Ascending aorta (tissue), 2 donors: Measurements from ENCODE around the gene RASD2. TPM values are rescaled to one million over a fixed set of nuclear protein-coding genes. Genes with fewer than 3 reads are reported as not detected.
"Not testable (repeated sequence)": the region's sequence is repeated elsewhere in the genome, so short reads cannot be mapped to it uniquely, and the experiment has no call there.

Experiments used
- DNase-seq, 2 donors: peaks; one replicate each; pipeline ENCODE4 v3.0.0-alpha.2; 2019; ENCODE audit warnings: low spot score in 2 of 2
- H3K27ac ChIP-seq, 2 donors: fragments of 200-600 bp; sonication (generic); one replicate each; pipeline ENCODE4 v1.5.1; 2016 to 2017; ENCODE audit warnings: mild to moderate bottlenecking in 1 of 2
- H3K27me3 ChIP-seq: fragments of 200-600 bp; sonication (generic); one replicate; pipeline ENCODE4 v1.5.1; 2017
- H3K36me3 ChIP-seq, 2 donors: fragments of 200-600 bp; sonication (generic); one replicate each; pipeline ENCODE4 v1.5.1; 2016
- H3K4me1 ChIP-seq, 2 donors: fragments of 200-600 bp; sonication (generic); one replicate each; pipeline ENCODE4 v1.5.1; 2016 to 2017; ENCODE audit warnings: mild to moderate bottlenecking in 1 of 2
- H3K4me3 ChIP-seq, 2 donors: fragments of 200-600 bp; sonication (generic); one replicate each; pipeline ENCODE4 v1.5.1; 2016 to 2017; ENCODE audit warnings: mild to moderate bottlenecking in 1 of 2
- H3K9me3 ChIP-seq, 2 donors: fragments of 200-600 bp; sonication (generic); one replicate each; pipeline ENCODE4 v1.5.1; 2016
- CTCF ChIP-seq, 3 experiments: fragments of 200-600 bp in 2 of 3; fragments of 450-650 bp in 1 of 3; sonication (generic) in 2 of 3; IDR thresholded peaks; one replicate each; pipeline ENCODE4 v1.5.1; 2016 to 2019; ENCODE audit warnings: antibody characterized with exemption in 3 of 3, mild to moderate bottlenecking in 1 of 3, moderate library complexity in 1 of 3
- intact Hi-C: fragments of 100-400 bp; cut with DNase I; formaldehyde crosslinking; loops from one replicate; pipeline ENCODE4 v1.15.1; 2023
- total RNA-seq: library from RNA; depleted of rRNA; stranded (reverse); fragments of >200 nt; gene quantifications from one replicate; pipeline ENCODE4 v1.1.0, GENCODE V29; 2016

RASD2 gene
- total RNA-seq, 1 donor from 2014 or later: 6.6 TPM

DNA sequence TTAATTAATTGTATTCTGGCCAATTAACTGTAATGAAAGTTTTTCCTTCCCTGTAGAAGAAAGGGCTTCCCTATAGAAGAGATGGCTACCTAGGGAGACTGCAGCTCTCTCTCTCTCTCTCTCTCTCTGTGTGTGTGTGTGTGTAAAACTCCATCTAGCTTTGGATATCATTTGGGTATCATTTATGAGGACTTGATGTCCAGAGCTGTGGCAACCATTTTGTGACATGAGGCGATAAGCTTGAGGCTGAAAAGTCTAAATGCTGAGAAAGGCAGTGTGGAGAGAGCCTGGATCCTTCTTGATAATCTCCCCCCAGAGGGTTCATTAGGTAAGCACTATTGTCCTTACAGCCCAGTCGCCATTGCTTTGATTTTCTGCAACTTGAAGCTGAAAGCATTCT lies 30.7 kb upstream of the RASD2 start:
- Histone ChIP-seq H3K27me3 (no peaks in the 10 kb centered on the region), H3K4me3 (no peak overlapping the region), H3K27ac (no peak overlapping the region), H3K9me3 (no peaks in the 10 kb centered on the region), H3K36me3 (no peaks in the 10 kb centered on the region), H3K4me1 (no peaks in the 10 kb centered on the region)
- intact Hi-C loops: no loop called here
- no peak for DNase-seq
- TF ChIP-seq CTCF (IDR thresholded peaks at IDR 0.05): no peak

DNA sequence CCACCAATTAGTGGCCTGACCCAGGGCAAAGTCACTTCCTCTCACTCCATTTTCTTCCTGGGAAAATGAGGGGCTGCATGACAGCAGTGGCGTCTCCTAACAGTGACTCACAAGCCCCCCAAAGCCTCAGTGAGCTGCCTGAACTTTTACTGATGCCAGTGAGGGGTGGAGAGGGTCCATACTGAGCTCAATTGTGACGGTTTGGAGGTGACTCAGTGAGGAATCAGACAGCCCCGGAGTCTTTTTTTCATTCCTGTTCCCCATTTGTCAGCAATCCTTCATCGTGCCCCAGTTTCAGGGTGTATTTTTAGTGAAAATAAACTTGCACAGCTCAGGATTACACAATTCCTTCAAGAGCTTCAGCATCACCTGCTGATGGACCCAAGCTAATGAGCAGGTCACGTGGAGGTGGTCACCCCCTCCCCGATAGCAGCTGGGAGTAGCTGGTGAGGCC lies 30.1 kb upstream of the RASD2 start:
- Histone ChIP-seq H3K4me1 (no peaks in the 10 kb centered on the region), H3K9me3 (no peaks in the 10 kb centered on the region), H3K27ac (no peak overlapping the region), H3K27me3 (no peaks in the 10 kb centered on the region), H3K4me3 (no peak overlapping the region), H3K36me3 (no peaks in the 10 kb centered on the region)
- DNase-seq: no peak
- intact Hi-C loops: no loop called here
- no peak for TF ChIP-seq CTCF (IDR thresholded peaks at IDR 0.05)

- intact Hi-C loops: no loop called here
These were observed 29.7 kb upstream of the RASD2 start for GRCh38 chr22:35510951-35511350.

GRCh38 chr22:35514366-35514765 lies 26.3 kb upstream of the RASD2 start:
- Histone ChIP-seq H3K27me3 (no peaks in the 10 kb centered on the region), H3K4me3 (no peak overlapping the region), H3K27ac (no peak overlapping the region), H3K4me1 (no peaks in the 10 kb centered on the region), H3K9me3 (no peaks in the 10 kb centered on the region), H3K36me3 (no peaks in the 10 kb centered on the region)
- intact Hi-C loops: no loop called here
- DNase-seq: no peak
- TF ChIP-seq CTCF (IDR thresholded peaks at IDR 0.05): no peak

More at GRCh38 chr22:35510951-35511350, 29.7 kb upstream of the RASD2 start:
- no peak for DNase-seq
- no peak for TF ChIP-seq CTCF (IDR thresholded peaks at IDR 0.05)
- H3K4me3 ChIP-seq: no peak overlapping the region
- no peaks in the 10 kb centered on the region for H3K9me3 ChIP-seq
- no peak overlapping the region for H3K27ac ChIP-seq
- no peaks in the 10 kb centered on the region for H3K36me3 ChIP-seq
- no peaks in the 10 kb centered on the region for H3K27me3 ChIP-seq
- no peaks in the 10 kb centered on the region for H3K4me1 ChIP-seq

DNA sequence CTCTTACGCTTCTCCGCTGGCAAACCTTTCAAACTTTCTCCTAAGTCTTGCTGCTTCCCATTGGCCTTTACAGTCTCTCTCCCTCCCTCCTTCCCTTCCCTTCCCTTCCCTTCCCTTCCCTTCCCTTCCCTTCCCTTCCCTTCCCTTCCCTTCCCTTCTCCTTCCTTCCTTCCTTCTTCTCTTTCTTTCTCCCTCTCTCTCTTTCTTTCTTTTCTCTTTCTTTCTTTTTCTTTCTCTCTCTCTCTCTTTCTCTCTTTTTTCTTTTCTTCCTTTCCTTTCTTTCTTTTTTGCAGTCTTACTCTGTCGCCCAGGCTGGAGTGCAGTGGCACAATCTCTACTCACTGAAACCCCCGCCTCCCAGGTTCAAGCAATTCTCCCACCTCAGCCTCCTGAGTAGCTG lies 24.7 kb upstream of the RASD2 start:
- H3K36me3 ChIP-seq, H3K27ac ChIP-seq, H3K4me1 ChIP-seq, intact Hi-C loops, H3K4me3 ChIP-seq, DNase-seq, H3K9me3 ChIP-seq, H3K27me3 ChIP-seq: not testable (repeated sequence)

DNA sequence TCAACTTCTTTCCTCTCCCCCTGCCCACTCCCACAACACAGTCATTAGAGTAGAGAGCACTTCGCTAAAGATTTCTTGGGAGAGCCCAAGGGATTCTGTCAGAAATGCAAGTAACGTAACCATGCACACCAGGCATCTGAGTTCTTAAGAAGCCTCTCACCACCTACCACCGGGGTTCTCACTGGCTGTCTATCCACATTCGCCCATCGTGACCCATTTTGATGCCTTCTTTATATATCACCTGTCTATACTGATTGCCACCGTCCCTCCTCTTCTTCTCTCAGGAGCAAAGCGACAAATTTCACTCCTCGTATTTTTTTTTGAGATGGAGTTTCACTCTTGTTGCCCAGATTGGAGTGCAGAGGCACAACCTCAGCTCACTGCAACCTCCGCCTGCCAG lies 23.9 kb upstream of the RASD2 start:
- intact Hi-C loops: no loop called here
- Histone ChIP-seq H3K27ac (no peak overlapping the region), H3K9me3 (no peaks in the 10 kb centered on the region), H3K36me3 (no peaks in the 10 kb centered on the region), H3K4me3 (no peak overlapping the region), H3K4me1 (no peaks in the 10 kb centered on the region), H3K27me3 (no peaks in the 10 kb centered on the region)
- TF ChIP-seq CTCF (IDR thresholded peaks at IDR 0.05): no peak
- no peak for DNase-seq
